ENCODE data around the gene PARVA. TPM values are rescaled to one million over a fixed set of nuclear protein-coding genes. Genes with fewer than 3 reads are reported as not detected.

The PARVA gene
- total RNA-seq, 1 experiment from 2014 or later, result 22.9 TPM

GRCh38 chr11:12509371-12509770 is 132.0 kb downstream of the PARVA start:
- Mint-ChIP-seq H3K36me3 (ENCODE audit: insufficient read depth, unreplicated experiment) (no peaks in the 10 kb centered on the region), H3K4me3 (ENCODE audit: low read depth, unreplicated experiment) (no peak overlapping the region), H3K4me1 (ENCODE audit: low read depth, unreplicated experiment) (no peaks in the 10 kb centered on the region), H3K27ac (ENCODE audit: unreplicated experiment) (no peak overlapping the region), H3K9me3 (ENCODE audit: low read depth, unreplicated experiment) (no peaks in the 10 kb centered on the region), H3K27me3 (ENCODE audit: unreplicated experiment) (no peaks in the 10 kb centered on the region)
- TF ChIP-seq CTCF (IDR thresholded peaks at IDR 0.05; ENCODE audit: unreplicated experiment), result no peak
- no peak for DNase-seq
- CTCF ChIA-PET, result interaction anchor here (0.6 kb wide), 1 partner anchor 9 kb away, joined by 3 read pairs; no protein-coding TSS in a partner anchor
- intact Hi-C loops (cut with micrococcal nuclease; ENCODE audit: unreplicated experiment), result no loop called here
- BruUV-seq (replicated peaks), result no TSS peak

GRCh38 chr11:12512132-12512531 is 134.8 kb downstream of the PARVA start:
- CTCF ChIA-PET, result no interaction called here
- no peaks in the 10 kb centered on the region for H3K27me3 Mint-ChIP-seq (ENCODE audit: unreplicated experiment)
- intact Hi-C loops (cut with micrococcal nuclease; ENCODE audit: unreplicated experiment), result no loop called here
- no peak overlapping the region for H3K4me3 Mint-ChIP-seq (ENCODE audit: low read depth, unreplicated experiment)
- no peak for DNase-seq
- H3K27ac Mint-ChIP-seq (ENCODE audit: unreplicated experiment), result no peak overlapping the region
- H3K4me1 Mint-ChIP-seq (ENCODE audit: low read depth, unreplicated experiment), result no peaks in the 10 kb centered on the region
- no peaks in the 10 kb centered on the region for H3K9me3 Mint-ChIP-seq (ENCODE audit: low read depth, unreplicated experiment)
- no peaks in the 10 kb centered on the region for H3K36me3 Mint-ChIP-seq (ENCODE audit: insufficient read depth, unreplicated experiment)
- TF ChIP-seq CTCF (IDR thresholded peaks at IDR 0.05; ENCODE audit: unreplicated experiment), result no peak
- BruUV-seq (replicated peaks), result no TSS peak

GRCh38 chr11:12512826-12513395 is 135.5 kb downstream of the PARVA start:
- TF ChIP-seq CTCF (IDR thresholded peaks at IDR 0.05; ENCODE audit: unreplicated experiment), result no peak
- Mint-ChIP-seq H3K36me3 (ENCODE audit: insufficient read depth, unreplicated experiment) (no peaks in the 10 kb centered on the region), H3K27me3 (ENCODE audit: unreplicated experiment) (no peaks in the 10 kb centered on the region), H3K4me3 (ENCODE audit: low read depth, unreplicated experiment) (no peak overlapping the region), H3K4me1 (ENCODE audit: low read depth, unreplicated experiment) (no peaks in the 10 kb centered on the region), H3K9me3 (ENCODE audit: low read depth, unreplicated experiment) (no peaks in the 10 kb centered on the region), H3K27ac (ENCODE audit: unreplicated experiment) (no peak overlapping the region)
- CTCF ChIA-PET, result no interaction called here
- no peak for DNase-seq
- intact Hi-C loops (cut with micrococcal nuclease; ENCODE audit: unreplicated experiment), result no loop called here
- BruUV-seq (replicated peaks), result no TSS peak

- no peaks in the 10 kb centered on the region for H3K27me3 Mint-ChIP-seq (ENCODE audit: unreplicated experiment)
- H3K9me3 Mint-ChIP-seq (ENCODE audit: low read depth, unreplicated experiment), result no peaks in the 10 kb centered on the region
- H3K36me3 Mint-ChIP-seq (ENCODE audit: insufficient read depth, unreplicated experiment), result no peaks in the 10 kb centered on the region
- no peak for TF ChIP-seq CTCF (IDR thresholded peaks at IDR 0.05; ENCODE audit: unreplicated experiment)
- CTCF ChIA-PET, result no interaction called here
- no peak for DNase-seq
- intact Hi-C loops (cut with micrococcal nuclease; ENCODE audit: unreplicated experiment), result no loop called here
- H3K4me3 Mint-ChIP-seq (ENCODE audit: low read depth, unreplicated experiment), result no peak overlapping the region
- H3K4me1 Mint-ChIP-seq (ENCODE audit: low read depth, unreplicated experiment), result no peaks in the 10 kb centered on the region
- no TSS peak for BruUV-seq (replicated peaks)
- H3K27ac Mint-ChIP-seq (ENCODE audit: unreplicated experiment), result no peak overlapping the region
Observed at GRCh38 chr11:12516387-12517105, 139.2 kb downstream of the PARVA start.

All from Calu3 (cell line).